ENCODE data around the gene RNF212.
"Not testable (repeated sequence)": the region's sequence is repeated elsewhere in the genome, so short reads cannot be mapped to it uniquely, and the experiment has no call there.

The RNF212 gene, protein sequence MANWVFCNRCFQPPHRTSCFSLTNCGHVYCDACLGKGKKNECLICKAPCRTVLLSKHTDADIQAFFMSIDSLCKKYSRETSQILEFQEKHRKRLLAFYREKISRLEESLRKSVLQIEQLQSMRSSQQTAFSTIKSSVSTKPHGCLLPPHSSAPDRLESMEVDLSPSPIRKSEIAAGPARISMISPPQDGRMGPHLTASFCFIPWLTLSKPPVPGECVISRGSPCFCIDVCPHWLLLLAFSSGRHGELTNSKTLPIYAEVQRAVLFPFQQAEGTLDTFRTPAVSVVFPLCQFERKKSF

DNA sequence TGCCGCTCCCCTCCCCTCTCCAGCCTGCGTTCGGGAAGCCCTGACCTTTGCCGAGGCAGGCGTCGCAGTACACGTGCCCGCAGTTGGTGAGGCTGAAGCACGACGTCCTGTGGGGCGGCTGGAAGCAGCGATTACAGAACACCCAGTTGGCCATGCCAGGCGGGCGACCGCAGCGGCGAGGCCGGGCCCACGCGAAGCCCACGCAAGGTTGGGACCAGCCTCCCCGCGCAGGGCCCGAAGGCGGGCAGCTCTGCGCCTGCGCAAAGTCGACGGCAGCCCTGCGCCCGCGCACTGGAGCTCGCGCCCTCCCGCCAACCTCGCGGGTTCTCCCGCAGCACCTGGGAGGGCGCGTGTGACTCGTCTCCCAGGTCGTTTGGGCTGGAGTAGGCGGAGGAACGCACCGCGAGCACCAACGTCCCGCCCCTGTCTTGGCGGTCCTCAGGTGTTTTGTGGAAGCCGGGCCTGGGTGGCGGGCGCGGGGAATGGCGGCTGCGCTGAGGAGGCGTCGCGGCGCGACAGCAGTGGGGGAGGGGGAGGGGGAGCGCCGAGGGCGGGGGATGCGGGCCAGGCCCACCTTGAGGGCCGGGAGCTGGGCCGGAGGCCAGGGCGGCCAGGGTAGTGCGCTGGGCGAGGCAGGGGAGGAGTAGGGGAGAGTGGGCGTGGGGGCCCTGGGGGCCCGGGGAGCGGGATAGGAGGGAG, at the start of gene RNF212:
RNF212 (minus strand) TSS at position 254 of the 699 bp plus-strand sequence; CDS start at position 154, 100 bp downstream.
- peak; percentile 63 for DNase-seq

DNA sequence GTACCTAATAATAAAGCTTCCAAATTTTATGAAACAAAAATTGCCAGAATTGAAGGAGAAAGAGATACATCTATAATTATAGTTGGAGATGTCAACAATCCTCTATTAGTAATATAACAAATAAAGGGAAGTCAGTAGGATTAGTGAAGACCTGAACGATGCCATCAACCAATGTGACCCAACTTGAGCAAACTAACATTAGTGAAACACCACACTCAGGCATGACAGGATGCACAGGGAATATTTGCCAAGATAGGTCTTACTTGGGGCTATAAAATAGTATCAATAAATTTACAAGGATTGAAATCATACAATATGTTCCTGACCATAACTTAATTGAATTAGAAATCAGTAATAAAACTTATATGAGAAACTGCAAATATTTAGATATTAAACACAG, 47.0 kb upstream of the RNF212 start:
- DNase-seq = no peak

DNA sequence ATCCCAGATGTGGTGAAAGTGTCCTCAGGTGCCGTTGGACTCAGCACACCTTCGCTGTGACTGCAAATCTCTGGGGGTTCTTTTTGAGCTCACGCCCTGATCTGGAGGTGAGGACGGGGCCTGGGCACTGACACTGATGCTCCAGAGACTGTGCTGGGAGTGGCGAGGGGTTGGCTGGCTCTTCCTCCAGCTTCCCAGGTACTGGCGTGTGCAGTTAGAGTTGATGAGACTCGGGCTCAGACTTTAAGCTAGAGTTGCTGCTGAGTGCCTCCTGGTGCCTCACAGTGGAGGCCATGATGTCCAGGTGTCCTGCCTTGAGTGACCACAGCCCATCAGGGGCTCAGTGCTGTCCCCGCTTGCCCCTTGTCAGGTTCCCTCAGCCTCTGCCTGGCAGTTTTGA, 42.7 kb upstream of the RNF212 start:
- DNase-seq = no peak

DNA sequence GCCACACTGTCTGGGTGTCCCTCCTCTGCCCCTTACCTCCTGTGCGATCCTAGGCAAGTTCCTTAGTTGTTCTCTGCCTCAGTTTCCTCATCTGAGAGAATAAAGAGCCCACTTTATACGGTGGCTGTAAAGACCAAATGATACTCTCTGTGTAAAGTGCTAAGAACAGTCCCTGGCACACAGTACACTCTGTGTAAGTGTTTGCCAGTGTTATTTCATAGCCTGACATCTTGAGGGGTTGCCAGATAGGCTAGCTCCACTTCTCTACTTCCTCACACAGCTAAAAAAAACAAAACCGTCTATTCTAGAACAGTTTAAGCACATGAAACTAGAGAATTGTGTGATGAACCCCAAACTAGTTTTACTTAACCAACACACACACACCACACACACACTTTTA, 42.0 kb upstream of the RNF212 start:
- no peak for DNase-seq

DNA sequence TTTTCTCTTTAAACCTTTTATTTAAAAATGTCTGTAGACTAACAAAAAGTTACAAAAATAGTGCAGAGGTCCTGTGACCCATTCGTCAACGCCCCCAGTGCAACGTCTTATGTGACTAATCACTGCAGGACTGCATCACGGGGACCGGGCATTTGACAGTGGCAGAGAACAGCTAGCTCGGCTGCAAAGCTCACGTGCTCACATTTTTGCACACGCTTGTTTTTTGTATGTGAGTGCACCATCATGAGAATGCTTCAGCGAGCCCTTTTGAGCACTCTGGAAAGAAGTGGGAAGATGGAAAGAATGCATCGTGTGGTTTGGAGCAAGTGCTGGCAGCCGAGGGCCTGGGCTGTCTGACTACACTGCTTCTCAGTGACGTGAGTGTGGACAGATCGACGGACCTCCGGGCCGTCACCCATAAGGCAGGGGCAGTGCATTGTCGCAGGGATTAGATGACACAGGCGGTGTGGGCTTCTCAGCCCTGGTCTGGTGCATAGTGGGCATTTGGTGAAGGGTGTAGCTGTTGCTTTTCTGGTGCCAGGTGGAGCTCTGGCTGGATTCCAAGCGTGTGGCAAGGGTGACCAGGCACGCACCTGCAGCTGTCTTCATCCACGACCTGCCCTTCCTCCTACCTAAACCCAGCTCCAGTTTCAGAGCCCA, 41.3 kb upstream of the RNF212 start:
- no peak for DNase-seq

DNA sequence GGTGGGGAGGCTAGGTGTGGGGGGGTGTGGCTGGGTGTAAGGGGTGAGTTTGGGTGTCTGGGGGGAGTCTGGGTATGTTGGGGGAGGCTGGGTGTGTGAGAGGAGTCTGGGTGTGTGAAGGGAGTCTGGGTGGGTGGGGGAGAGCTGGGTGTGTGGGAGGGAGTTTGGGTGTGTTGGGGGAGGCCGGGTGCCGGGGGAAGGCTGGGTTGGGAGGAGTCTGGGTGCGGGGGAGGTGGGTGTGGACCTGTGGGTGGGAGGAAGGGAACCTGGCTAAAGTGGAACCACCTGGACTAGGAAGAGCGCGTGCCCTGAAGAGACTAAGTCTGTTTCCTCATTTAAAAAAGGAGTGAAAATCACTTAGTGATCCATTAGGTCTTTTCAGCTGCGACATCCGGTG, 40.8 kb upstream of the RNF212 start:
- no peak for DNase-seq

DNA sequence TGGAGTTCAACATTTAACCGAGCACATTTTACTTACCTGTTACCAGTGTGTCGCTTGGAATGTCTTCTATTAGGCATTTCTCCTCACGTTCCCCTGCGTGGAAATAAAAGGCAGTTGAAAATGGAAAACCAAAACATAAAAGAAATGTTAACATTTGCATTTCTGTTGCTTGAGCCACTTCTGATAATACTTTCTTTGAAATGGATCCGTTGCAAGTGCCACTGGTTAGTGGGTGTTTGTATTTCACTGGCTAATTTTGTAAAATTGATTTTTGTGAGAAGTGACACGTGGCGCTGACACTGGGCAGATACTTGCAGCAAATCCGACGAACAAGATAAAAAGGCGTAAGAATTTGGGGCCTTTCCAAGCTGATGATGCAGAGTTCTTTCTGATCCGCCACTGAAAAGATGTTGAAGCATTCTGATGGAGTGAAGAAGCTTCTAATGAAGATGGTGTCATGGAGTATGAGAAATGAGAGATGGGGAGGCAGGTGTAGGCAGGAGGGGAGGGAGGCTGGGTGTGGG, 40.3 kb upstream of the RNF212 start:
- no peak for DNase-seq

DNA sequence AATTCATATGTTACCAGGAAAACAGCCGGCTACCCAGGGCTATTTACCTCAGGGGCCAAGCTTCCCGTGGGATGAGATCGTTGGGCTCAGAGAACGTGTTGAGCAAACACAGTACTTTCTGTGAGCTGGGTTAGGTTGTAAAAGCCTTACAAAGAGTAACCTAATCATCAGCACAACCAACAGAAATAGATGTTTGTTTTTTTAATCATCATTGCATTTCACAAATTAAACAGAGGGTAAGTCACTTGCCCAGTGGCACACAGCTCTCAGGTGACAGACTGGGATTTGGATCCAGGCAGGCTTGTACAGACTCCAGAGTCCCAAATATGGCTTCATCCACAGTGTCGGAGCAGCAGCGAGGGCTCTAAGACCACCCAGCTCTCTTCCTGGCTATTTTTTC, 38.9 kb upstream of the RNF212 start:
- no peak for DNase-seq

DNA sequence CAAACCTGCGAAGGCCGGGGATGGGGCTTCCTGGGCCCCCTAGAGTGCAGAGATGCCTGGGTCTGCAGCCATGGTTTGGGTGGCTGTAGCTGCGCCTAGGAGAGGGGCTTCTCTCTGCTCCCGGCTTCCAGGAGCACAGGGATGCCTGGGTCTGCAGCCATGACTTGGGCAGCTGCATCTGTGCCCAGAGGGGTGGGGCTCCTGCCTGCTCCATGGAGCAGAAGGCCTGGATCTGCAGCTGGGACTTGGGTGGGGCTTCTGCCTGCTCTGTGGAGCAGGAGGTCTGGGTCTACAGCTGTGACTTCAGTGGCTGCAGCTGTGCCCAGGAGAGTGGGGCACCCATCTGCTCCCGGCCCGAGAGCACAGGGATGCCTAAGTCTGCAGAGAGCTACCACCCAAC, 38.2 kb upstream of the RNF212 start:
- no peak for DNase-seq

DNA sequence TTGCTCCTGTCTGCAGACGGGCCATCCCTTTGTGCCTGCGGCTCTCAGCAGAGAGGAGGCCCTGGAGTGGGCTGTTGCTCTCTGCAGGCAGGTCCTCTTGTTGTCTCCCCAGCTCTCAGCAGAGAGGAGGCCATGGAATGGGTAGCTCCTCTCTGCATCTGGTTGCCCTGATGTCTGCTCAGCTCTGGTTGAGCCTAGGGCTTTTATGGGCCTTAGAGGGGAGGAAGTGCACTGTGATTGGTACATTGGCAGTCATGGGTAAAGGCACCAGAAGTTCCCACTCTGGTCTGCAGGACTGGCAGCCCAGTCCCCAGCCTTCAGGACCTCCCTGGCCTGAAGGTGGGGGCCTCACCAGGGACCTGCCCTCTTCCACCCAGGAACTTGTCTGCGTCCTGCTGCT, 37.5 kb upstream of the RNF212 start:
- no peak for DNase-seq

DNA sequence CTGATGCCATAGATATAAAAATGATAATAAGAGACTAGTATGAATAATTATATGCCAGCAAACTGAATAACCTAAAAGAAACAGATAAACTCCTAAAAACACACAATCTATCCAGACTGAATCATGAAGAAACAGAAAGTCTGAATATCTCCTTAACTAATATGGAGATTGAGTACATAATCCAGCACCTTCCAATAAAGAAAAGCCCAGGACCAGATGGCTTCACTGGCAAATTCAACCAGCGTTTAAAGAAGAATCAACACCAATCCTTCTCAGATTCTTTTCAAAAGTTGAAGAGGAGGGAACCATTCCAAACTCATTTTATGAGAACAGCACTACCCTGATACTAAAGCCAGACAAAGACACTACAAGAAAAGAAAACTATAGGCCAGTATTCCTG, 26.5 kb upstream of the RNF212 start:
- no peak for DNase-seq

DNA sequence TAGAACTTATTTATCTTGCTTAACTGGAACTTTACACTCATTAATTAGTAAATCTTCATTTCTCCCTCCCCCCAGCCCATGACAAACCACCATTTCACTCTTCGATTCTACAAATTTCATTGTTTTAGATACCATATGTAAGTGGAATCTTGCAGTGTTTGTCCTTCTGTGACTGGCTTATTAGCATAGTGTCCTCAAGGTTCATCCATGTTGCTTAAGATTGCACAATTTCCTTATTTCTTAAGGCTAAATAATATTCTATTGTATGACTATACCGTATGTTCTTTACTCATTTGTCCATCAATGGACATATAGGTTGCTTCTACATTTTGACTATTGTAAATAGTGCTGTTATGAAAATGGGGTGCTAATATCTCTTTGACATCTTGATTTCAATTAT, 24.5 kb upstream of the RNF212 start:
- DNase-seq = no peak

DNA sequence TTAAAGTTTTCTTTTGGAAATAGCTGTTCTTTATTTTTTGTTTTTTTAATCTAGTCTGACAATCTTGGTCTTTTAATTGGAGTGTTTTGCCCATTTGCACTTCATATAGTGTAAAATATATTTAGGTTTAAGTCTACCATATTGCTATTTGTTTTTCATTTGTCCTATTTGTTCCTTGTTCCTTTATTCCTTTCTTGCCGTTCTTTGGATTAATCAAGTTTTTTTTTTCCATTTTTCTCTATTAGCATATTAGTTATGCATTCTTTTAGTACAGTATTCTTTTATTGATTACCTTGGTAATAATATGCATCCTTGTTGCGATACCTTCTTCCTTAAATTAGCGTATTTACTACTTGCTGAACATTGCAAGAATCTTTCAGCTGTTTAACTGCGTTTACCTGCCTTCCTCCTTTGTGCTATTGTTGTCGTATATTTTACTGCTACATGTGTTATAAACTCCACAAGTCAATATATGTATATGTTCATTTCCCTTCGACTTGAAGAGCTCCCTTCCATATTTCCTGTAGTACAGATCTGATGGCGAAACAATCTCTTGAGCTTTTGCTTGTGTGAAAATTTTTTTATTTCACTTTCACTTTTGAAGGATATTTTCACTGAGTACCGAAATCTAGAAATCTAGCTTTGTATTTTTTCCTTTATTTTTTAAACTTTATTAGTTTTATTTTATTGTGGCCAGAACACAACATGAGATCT, 23.9 kb upstream of the RNF212 start:
- no peak for DNase-seq

DNA sequence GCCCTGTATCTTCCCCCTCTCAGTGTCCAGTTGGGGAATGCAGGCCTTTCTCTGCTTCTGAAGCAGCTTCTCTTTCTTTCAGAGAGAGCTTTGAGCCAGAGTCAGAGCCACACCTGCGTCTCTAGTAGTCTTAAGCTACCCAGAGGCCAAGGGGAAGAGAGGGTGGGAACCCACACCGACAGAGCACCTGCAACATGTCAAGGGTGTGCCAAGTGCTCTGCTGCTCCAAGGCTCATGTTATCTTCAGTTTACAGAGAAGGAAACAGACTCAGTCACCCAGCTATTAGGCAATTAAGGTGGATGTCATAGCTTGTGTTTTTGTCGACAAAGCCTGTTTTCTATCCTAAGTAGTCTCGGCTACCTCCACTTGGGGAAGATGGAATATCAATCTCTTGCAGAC, 22.7 kb upstream of the RNF212 start:
- no peak for DNase-seq

DNA sequence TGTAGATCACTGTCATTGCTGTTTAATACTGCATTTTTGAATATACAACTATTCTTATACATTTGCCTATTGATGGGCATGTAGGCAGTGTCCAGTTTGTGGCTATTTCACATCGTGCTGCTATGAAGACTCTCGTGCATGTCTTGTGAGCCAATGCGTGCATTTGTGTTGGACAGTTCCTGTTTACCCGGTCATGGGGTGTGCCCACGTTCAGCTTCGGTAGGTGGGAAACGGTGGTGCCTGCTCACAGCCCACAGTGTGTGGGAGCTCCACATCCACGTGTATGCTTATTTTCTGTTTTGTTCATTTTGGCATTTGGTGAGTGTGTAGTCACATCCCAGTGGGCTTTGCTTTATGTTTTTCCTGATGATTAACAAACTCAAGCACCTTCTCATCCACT, 19.7 kb upstream of the RNF212 start:
- DNase-seq = no peak

DNA sequence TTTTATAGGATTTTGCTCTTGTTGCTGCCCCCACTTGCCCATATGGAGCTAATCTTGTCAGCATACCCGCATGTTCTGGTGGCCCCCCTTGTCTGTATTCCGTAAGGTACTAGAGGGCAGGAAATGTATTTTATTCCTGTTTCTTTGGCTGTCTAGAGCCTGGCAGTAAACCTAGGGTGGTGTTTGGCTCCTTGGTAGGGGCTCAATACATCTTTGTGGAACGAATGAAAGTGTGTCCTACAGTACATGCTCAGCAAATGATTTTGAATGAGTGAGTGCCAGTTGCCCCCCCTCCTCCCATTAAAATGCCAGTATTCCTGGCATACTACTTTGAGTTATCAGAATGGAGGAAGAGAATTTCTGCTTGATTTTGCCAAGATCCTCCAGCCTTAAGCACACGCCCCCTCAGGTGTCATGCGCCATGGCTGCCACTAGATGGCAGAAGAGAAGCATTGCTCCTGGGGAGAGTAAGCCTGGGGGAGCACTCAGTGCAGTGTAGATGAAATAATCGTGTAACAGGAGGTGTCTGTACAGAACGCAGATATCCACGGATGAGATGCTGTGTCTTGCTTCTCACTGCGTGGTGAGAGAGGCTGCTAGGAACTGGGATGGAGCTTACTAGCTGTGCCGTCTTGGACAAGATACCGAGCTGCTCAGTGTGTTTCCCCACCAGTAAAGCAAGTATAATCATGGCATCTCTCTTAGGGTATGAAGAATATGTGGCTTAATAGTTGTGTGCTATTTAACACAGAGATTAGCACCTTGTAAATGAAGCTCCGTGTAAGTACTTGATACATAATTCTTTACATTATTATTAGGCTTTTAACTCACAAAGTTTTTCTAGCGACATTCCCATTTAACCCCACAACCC, 17.2 kb upstream of the RNF212 start:
- DNase-seq = peak; percentile 86

DNA sequence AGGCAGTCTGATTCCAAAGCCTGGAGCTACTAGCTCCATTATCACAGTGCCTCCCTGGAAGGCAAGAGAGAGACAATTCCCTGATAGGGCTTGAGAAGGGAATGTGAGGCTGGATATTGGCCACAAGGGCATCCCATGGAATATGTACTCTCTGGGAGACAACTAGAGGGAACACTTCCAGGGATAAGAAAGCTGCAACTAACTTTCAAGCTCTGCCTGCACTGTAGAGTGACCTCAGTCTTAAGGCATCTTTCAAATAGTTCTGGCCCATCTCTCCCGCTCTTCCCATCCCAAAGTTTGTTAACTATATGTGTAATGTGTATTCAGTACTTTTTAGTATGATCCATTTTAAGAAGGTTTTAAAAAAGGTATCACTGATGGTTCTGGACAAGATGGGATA, 13.1 kb upstream of the RNF212 start:
- no peak for DNase-seq

DNA sequence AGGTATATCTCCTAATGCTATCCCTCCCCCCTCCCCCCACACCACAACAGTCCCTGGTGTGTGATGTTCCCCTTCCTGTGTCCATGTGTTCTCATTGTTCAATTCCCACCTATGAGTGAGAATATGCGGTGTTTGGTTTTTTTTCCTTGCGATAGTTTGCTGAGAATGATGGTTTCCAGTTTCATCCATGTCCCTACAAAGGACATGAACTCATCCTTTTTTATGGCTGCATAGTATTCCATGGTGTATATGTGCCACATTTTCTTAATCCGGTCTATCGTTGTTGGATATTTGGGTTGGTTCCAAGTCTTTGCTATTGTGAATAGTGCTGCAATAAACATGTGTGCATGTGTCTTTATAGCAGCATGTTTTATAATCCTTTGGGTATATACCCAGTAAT, 12.1 kb upstream of the RNF212 start:
- not testable (repeated sequence) for DNase-seq

DNA sequence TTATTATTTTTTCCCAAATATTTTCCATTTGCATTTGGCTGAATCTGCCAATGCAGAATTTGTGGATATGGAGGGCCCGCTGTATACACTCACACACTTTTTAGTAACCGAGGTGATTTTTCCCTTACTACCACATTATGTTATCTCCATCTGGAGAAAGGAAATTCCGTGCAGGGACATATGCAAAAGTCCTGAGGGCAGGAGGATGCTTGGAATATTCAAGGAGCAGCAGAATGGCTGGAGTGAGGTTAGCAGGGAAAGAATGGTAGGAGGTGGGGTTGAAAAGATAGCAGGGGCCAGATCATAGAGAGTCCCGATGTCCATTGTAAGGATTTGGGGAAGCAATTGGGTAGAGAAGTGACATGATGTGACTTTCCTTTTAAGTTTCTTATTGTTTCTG, 11.5 kb upstream of the RNF212 start:
- no peak for DNase-seq

DNA sequence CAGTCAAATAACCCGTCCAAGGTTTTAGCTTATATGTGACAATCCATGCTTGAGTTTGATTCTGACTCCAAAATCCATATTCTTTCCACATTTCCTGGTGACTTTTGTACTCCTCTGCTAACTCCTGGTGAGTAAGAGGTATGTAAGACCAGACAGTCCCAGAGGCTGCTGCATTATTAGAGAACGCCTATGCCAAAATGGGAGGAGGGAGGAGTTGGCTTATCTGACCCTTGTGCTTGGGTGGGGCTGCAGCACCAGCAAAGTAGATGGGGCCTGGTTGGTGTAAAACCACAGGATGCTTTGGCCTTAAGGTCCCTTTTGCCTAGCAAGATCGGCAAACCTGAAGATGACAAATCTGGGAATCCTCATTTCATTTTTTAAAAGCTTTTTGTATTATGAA, 9.1 kb upstream of the RNF212 start:
- DNase-seq = no peak

DNA sequence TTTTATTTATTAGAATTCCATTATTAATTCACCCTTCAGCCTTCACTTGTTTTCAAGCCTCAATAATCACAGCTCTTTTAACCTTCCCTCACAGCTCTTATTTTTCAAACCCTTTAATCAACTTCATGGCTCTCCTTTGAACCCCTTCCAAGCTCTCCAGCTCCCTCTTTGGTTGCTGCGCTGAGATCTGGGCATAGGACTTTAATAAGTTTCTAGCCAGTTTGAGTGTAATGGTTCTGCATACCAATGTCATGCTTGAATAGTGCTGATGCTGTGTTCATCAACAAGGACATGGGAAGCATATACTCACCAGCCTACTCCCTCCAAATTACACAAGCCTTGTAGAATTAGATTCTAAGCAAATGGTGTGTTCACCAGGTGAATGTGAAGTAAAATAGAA, 3.5 kb upstream of the RNF212 start:
- no peak for DNase-seq

DNA sequence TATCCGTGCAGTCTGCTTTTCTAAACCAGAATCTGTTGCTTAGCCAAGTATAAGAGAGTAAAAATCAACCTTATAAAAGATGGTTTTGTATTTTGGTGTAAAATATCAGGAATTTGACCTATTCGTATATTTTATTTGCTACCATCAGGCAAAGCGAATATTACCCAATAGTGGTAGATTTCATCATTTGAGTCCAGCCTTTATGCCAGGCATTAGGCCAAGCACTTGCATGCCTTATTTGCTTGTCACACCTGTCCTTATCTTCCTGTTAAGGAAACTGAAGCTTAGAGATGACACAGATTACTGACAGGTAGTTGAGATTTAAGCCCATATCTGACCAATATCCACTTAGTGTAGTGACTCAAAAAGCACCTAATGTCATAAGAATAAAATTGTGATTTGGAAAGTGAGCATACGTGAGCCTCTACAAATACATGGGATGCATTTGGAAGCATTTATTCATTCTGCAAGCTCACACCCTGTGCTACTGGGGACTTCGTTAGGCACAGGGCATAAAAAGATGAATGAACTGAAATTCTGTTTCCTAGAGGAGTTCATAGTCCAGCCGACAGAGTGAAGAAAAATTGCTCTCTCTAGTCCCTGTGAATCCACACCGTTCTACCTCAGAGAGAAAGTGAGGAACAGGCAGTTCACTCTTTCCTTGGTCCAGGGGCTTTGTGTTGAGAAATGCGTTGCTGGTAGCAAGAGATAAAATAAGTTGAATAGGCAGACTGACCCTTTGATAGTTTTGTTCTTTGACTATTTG, 2.3 kb upstream of the RNF212 start:
- no peak for DNase-seq

All from activated CD8-positive, alpha-beta memory T cell treated with anti-CD3 and anti-CD28 coated beads, Interleukin-2, amount 50 U/mL, for 48 hours (primary cell).